Ovary (tissue), 3 donors: Measurements from ENCODE around the gene PMS1.

ENCODE experiments used
- POLR2A ChIP-seq: fragments of 450-650 bp; IDR thresholded peaks from one replicate; pipeline ENCODE4 v1.6.1; 2017; ENCODE audit warnings: antibody characterized with exemption, mild to moderate bottlenecking, moderate library complexity
- TF ChIP-seq, protein P1 (sequence below), 3 donors: fragments of 450-650 bp in 2 of 3; fragments of 200-600 bp in 1 of 3; IDR thresholded peaks; one replicate each; pipeline versions ENCODE4 v1.5.1 to v1.8.0; 2016 to 2022; ENCODE audit warnings: antibody characterized with exemption in 3 of 3, mild to moderate bottlenecking in 1 of 3
- donor health status: DM: no; HTN: no; CAD: no.

DNA sequence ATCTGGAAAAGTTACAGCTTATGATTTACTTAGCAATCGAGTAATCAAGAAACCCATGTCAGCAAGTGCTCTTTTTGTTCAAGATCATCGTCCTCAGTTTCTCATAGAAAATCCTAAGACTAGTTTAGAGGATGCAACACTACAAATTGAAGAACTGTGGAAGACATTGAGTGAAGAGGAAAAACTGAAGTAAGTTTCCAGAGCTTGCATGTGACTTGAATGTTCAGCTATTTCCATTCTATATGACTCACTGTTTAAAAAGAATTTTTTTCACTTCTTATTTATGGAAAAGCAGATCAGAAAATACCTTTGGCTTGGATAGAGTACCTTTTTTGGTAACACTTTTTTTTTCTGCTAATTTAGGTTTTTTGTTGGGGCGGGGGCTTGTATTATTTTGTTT, 70.7 kb downstream of the PMS1 start:
- TF ChIP-seq, protein P1, sequence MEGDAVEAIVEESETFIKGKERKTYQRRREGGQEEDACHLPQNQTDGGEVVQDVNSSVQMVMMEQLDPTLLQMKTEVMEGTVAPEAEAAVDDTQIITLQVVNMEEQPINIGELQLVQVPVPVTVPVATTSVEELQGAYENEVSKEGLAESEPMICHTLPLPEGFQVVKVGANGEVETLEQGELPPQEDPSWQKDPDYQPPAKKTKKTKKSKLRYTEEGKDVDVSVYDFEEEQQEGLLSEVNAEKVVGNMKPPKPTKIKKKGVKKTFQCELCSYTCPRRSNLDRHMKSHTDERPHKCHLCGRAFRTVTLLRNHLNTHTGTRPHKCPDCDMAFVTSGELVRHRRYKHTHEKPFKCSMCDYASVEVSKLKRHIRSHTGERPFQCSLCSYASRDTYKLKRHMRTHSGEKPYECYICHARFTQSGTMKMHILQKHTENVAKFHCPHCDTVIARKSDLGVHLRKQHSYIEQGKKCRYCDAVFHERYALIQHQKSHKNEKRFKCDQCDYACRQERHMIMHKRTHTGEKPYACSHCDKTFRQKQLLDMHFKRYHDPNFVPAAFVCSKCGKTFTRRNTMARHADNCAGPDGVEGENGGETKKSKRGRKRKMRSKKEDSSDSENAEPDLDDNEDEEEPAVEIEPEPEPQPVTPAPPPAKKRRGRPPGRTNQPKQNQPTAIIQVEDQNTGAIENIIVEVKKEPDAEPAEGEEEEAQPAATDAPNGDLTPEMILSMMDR (IDR thresholded peaks at IDR 0.05) = no peak
- TF ChIP-seq POLR2A = no peak
